H4 (cell line): ENCODE measurements around the gene NR1I3. TPM values are rescaled to one million over a fixed set of nuclear protein-coding genes. Genes with fewer than 3 reads are reported as not detected.
"Not testable (repeated sequence)": the region's sequence is repeated elsewhere in the genome, so short reads cannot be mapped to it uniquely, and the experiment has no call there.

Experiments
- DNase-seq: peaks from one replicate; pipeline ENCODE4 v3.0.0-alpha.2; 2015; ENCODE audit warnings: low spot score
- total RNA-seq: library from RNA; depleted of rRNA; stranded (reverse); fragments of >200 nt; shearing (Covaris generic); gene quantifications from 2 replicates; pipeline ENCODE4 v1.2.3, GENCODE V29; 2014

The NR1I3 gene
- total RNA-seq, 1 experiment from 2014 or later: not detected

- not testable (repeated sequence) for DNase-seq
These were observed 12.1 kb upstream of the NR1I3 start for GRCh38 chr1:161250100-161250499.

- DNase-seq: no peak
These were observed 6.9 kb upstream of the NR1I3 start for GRCh38 chr1:161244888-161245287.

- DNase-seq: no peak
These were observed 4.3 kb upstream of the NR1I3 start for GRCh38 chr1:161242313-161242712.

GRCh38 chr1:161241682-161242081, 3.7 kb upstream of the NR1I3 start:
- no peak for DNase-seq

GRCh38 chr1:161235957-161236775, 1.8 kb downstream of the NR1I3 start:
- DNase-seq: no peak

- DNase-seq: no peak
These were observed 4.9 kb downstream of the NR1I3 start for GRCh38 chr1:161233102-161233501.

- no peak for DNase-seq
These were observed 7.2 kb downstream of the NR1I3 start for GRCh38 chr1:161230762-161231161.

GRCh38 chr1:161229896-161230295, 8.1 kb downstream of the NR1I3 start:
- no peak for DNase-seq

- no peak for DNase-seq
These were observed 10.0 kb downstream of the NR1I3 start for GRCh38 chr1:161228032-161228431.

- DNase-seq: peak; percentile 64
These were observed 10.7 kb downstream of the NR1I3 start for GRCh38 chr1:161227196-161227871.

GRCh38 chr1:161226759-161227158, 11.2 kb downstream of the NR1I3 start:
- no peak for DNase-seq

- no peak for DNase-seq
These were observed 11.7 kb downstream of the NR1I3 start for GRCh38 chr1:161226320-161226711.

GRCh38 chr1:161225534-161226319, 12.3 kb downstream of the NR1I3 start, which contains the start of gene TOMM40L:
Gene TOMM40L, plus strand, starts transcription at chr1:161226060. Its CDS starts 430 bp downstream, at chr1:161226490.
- DNase-seq: peak; percentile 98

GRCh38 chr1:161225178-161225533, 12.8 kb downstream of the NR1I3 start:
- DNase-seq: no peak

GRCh38 chr1:161224695-161225087, 13.3 kb downstream of the NR1I3 start:
- DNase-seq: not testable (repeated sequence)

- DNase-seq: no peak
These were observed 14.0 kb downstream of the NR1I3 start for GRCh38 chr1:161223805-161224694.

- no peak for DNase-seq
These were observed 15.6 kb downstream of the NR1I3 start for GRCh38 chr1:161222175-161223019.

- DNase-seq: no peak
These were observed 18.0 kb downstream of the NR1I3 start for GRCh38 chr1:161220002-161220401.

- no peak for DNase-seq
These were observed 18.7 kb downstream of the NR1I3 start for GRCh38 chr1:161219078-161219892.
